CD4-positive, alpha-beta T cell treated with Interleukin-21 for 1 hour (primary cell): ENCODE data around the gene RPL37A.
A peak's percentile ranks its signal among the peaks of the same experiment; 100 is the strongest.

Source experiments
- DNase-seq: peaks from one replicate; pipeline ENCODE4 v3.0.0-alpha.2; 2020

Gene RPL37A

DNA sequence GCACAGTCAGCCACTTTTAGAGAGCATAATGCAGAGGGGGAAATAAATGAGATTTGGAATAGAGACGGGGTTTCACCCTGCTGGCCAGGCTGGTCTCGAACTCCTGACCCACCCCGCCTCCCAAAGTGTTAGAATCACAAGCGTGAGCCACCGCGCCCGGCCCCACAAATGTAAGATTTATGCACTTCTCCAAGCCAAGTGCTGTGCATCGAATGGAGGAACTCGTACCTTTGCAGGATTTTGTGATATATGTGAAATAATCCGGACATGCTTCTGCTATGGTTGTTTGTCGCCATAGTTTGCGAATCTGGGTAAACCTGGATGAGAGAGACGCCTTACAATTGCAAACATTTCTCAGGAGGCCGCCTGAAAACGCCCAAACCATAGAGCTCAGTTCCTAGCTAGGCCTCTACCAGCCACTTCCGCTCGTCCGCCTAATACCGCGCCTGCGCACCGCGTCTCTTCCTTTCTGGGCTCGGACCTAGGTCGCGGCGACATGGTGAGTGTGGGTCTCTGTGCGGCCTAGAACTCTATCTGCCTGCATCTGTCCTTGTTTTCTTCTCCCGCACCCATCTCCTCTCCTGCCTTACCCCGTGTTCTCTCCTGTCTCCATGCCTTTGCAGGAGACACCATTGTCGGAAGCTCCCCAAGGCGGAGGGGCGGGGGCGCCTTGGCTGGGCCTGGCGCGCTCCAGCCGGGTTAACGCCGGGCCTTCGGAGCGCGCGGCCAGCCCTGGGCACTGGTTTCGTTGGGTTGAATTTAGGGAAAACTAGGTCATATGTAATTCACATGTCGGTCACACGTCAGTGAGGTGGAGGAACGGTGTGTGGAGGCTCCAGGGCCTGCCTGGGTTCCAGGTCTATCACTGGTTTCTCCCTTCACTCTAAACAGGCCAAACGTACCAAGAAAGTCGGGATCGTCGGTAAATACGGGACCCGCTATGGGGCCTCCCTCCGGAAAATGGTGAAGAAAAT lies at the start of gene RPL37A:
Gene RPL37A (plus strand): TSS at position 466 of the 974 bp plus-strand sequence. CDS start 31 bp downstream, at position 497.
- peak; percentile 92 for DNase-seq

DNA sequence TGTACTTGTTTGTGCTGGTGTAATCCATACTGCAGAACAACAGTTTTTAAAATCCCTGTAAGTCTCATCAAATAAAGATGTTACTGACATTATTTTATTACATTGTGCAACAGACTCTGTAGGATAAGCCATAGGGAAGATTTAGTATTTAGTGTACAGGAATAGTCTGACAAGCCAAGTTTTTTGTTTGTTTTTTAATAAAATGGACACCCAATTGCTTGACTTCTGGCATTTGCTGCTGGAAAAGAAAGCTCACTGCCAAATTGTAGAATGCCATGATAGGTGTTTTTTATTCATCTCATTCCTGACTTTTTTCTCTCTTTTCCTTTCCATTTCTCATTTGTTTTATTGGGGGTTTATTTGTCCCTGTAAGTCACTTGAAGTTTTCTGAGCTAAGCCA lies 48.3 kb upstream of the RPL37A start:
- DNase-seq, result no peak

DNA sequence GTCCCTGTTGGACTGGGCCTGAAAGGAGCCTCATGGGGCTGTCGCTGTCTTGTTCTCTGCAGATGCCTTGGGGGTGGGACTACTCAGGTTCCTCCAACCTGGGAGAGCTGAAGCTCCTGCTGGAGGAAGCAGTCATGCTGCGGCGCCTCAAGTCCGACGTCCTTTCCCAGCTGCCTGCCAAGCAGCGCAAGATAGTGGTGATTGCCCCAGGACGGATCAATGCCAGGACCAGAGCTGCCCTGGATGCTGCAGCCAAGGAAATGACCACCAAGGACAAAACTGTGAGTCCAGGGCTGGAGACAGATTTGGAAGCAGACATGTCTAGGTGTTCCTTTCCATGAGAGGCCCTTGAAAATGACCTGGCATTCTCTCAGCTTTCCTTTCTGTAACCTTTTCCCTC lies 47.9 kb upstream of the RPL37A start:
- no peak for DNase-seq

GRCh38 chr2:216453955-216454614 lies 44.6 kb upstream of the RPL37A start:
- DNase-seq, result no peak

DNA sequence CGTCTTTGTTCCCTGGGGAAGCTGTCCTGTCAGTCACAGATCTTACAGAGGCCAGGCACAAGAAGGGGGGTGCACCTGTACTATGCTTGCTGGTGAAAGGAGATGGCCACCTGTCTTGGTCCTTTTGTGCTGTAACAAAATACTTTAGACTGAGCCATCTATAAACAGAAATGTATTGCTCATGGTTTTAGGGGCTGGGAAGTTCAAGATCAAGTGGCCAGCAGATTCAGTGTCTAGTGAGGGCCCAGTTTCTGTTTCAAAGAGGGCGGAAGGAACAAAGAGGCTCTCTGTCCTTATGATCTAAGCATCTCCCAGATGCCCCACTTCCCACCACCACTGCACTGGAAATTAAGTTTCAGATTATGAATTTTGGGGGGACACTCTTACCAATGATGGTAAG lies 35.5 kb upstream of the RPL37A start:
- DNase-seq, result no peak

DNA sequence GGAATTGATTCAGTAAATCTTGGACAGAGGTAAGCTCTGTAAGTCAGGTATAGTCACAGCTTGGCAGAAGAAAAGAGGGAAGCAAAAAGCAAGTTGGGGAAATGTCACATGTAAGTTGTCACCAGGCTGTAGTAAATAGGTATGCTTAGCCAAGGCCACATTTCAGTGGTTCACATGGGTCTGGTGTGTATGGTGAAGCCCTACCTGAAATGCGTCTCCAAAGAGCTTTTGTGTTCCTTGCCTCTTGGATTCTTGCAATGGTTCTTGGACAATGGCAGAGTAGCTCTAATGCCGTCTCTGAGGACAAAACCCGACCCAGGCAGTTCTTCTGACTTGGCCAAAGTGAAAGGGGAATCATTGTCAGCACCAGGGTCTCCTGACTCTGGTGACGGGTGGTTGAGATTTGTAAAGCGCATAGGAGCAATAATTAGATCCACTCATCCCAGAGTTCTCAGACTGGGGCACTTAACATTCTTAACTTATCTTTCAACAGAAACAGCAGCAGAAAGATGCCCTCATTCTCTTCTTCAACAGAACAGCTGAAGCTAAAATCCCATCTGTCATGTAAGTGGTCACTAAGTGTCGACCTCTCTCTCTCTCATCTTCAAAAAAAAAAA lies 34.4 kb upstream of the RPL37A start:
- DNase-seq, result no peak

DNA sequence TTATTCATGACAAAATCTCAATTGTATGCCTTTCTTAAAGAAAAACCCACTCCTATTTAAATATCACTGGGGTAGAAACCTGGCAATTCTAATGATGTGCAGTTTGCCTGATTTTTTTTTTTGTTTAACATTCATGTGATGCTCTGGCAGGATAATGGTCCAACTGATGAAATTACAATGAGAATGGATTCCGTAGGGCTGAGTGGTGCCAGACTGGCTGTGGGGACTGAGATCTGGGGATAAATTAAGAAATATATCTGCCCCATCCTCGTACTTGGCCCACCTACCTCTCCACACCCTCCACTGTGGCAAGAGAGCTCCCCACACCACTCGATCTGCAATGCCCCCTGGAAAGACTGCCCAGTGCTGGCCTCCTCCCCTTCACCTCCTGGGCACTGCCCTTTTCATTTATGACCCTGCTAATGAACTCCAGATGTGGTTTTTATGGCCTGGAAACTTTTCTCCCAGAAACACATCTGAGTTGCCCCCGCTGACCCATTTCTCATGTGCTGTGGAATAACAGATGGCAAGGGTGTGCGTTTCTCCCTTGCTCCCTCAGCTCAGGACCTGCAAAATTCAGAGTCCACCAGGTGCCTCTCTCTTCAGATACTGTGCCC lies 33.0 kb upstream of the RPL37A start:
- no peak for DNase-seq

DNA sequence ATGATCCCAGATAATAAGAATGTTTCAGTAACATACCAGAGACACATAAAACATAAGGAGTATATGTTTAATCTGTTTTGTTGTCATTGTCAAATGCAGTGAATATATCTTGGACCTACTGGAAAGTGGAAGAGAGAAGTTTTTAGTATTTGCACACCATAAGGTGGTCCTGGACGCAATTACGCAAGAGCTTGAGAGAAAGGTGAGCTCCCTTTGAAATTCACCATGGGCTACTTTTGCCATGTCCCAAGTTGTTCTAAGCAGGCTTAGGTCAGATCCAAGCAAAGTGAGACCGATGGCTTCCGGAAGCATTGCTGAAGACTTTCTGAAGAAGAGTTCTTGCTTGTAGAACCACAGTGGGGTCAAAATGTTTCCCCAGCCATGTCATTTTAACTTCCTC lies 30.8 kb upstream of the RPL37A start:
- no peak for DNase-seq

GRCh38 chr2:216469661-216470060 lies 29.0 kb upstream of the RPL37A start:
- no peak for DNase-seq

DNA sequence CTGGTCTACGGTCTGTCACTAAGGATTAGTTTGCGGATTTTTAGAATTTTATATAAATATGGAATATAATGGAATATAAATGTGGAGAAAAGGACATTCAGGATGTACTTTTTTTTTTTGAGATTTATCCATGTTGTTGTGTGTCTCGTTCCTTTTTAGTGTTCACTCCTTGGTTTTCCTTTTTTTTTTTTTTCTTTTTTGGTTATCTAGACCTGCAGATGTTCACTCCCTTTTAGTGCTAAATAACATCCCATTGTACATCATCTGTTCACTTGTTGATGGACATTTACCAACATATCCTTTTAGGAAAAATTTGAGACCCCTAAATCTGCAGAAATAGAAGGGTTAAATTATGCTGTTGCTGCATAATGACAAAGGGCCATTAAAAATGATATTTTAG lies 25.5 kb upstream of the RPL37A start:
- no peak for DNase-seq

- DNase-seq, result no peak
Observed at GRCh38 chr2:216474925-216475670, 23.5 kb upstream of the RPL37A start.

GRCh38 chr2:216475767-216476166 lies 22.9 kb upstream of the RPL37A start:
- no peak for DNase-seq

- DNase-seq, result no peak
Observed at GRCh38 chr2:216477283-216478035, 21.2 kb upstream of the RPL37A start.

DNA sequence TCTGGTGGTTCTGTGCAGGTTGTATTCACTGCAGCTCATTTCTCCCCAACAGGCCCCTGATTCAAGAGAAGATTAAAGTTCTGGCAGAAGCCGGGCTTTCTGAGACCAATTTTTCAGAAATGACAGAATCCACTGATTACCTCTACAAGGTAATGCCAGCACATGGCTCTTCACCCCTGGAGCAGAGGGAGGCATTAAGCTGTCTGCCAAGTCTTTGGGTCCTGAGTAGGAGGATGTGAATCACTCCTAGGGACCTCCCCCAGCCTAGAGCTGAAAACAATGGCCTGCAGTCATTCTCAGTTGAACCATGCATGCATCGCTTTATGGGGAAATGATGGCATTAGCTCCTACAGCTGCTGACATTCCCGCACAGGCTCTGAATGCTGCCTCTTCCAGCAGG lies 20.5 kb upstream of the RPL37A start:
- no peak for DNase-seq

GRCh38 chr2:216478791-216479190 lies 19.9 kb upstream of the RPL37A start:
- DNase-seq, result no peak

DNA sequence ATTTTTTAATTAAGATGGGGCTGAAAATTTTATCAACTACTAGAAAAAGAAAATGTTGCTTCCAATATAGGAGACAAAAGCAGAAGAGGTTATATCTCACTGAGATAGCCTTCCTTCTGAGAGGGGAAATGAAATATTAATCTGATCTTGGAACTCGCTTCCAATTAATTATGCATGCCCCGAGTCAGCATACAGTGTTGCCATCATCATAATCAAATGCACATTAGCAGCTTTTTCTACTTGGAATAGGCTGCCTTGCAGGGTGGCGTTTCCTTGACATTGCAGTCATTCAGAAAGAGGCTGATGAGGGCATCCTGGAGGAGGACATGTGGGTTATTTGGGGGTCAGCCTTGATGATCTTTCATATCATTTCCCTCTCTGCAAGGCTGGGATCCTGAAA lies 18.4 kb upstream of the RPL37A start:
- DNase-seq, result no peak

DNA sequence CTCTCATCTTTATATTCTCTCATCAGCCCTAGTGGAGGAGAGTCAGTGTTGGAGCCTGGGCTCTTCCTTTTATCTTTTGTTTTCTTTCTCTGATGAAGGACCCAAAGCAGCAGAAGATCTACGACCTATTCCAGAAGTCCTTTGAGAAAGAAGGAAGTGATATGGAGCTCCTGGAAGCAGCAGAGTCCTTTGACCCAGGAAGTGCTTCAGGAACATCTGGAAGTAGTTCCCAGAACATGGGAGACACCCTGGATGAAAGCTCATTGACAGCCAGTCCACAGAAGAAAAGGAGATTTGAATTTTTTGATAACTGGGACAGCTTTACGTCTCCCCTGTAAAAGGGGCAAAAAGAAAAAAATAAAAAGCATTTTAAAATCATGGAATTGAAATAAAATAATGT lies 16.0 kb upstream of the RPL37A start:
- DNase-seq, result no peak

DNA sequence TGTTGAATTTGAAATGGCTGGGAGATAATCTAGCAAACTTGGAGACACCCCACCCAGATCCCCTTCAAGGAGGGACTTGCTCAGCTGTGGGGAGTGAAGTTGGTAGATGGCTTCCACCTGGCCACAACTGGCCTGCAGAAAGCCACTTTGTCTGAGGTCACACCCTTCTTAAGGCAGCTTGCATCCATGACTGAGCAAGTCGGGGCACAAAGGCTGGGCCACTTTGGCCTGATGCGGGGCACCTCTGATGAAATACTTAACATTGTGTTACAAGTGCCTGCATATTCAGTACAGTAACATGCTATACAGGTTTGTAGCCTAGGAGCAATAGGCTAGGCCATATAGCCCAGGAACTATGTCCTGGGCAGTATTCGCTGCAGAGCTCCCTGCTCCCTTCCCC lies 13.4 kb upstream of the RPL37A start:
- no peak for DNase-seq

DNA sequence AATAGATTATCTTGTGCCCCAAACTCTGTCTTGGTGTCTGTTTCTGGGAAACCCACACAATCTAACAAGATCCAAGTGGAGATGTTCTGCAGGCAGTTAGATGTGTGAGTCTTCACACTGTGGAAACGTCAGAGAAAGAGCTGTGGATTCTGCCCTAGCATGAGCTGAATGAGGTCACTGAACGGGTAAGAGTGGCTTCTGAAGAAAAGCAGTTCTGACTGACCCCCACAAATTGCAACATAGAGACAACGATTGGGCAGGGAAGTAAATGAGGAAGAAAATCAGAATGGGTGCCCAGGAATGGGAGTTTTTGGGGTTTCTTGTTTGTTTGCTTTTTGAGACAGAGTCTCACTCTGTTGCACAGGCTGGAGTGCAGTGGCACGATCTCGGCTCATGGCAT lies 12.9 kb upstream of the RPL37A start:
- no peak for DNase-seq

DNA sequence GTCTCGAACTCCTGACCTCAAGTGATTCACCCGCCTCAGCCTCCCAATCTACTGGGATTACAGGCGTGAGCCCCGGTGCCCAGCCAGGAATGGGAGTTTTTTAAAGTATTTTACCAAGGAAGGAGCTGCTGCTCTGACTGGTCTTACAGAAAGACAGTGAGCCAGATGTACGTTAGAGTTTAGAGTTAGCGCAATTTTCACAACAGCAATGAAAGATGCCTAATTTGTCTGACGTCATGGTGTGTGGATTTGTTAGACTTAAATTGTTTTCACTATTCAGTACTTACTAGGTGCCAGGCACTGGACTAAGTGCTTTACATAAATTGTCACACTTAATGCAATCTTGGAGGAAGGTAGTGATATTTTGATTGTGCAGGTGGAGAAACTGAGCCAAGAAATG lies 12.4 kb upstream of the RPL37A start:
- no peak for DNase-seq

GRCh38 chr2:216486708-216487107 lies 11.9 kb upstream of the RPL37A start:
- DNase-seq, result no peak

GRCh38 chr2:216490061-216490460 lies 8.6 kb upstream of the RPL37A start:
- DNase-seq, result no peak
